GM18499 (cell line): ENCODE measurements around the gene DEFB131B.
"Not testable (repeated sequence)": the region's sequence is repeated elsewhere in the genome, so short reads cannot be mapped to it uniquely, and the experiment has no call there.

Experiments used
- ATAC-seq: cut with Tn5 transposase; IDR thresholded peaks from one replicate; pipeline ENCODE4 v1.9.1; 2021; ENCODE audit warnings: moderate number of reproducible peaks; ENCODE audit not compliant: insufficient read depth, unreplicated experiment

The DEFB131B gene

GRCh38 chr11:71878059-71878458, at the start of gene DEFB131B:
TSS of gene DEFB131B (plus strand) at chr11:71878453. CDS start at chr11:71878453, 0 bp downstream.
- ATAC-seq, result not testable (repeated sequence)

GRCh38 chr11:71829247-71829646, 49.0 kb upstream of the DEFB131B start:
- not testable (repeated sequence) for ATAC-seq

- not testable (repeated sequence) for ATAC-seq
Observed at GRCh38 chr11:71829686-71830085, 48.6 kb upstream of the DEFB131B start.

- ATAC-seq, result not testable (repeated sequence)
Observed at GRCh38 chr11:71832811-71833210, 45.4 kb upstream of the DEFB131B start, which contains the start of gene DEFB108B. TSS of gene DEFB108B (plus strand) at chr11:71833200. CDS start at chr11:71833200, 0 bp downstream.

GRCh38 chr11:71842720-71843119, 35.5 kb upstream of the DEFB131B start:
- not testable (repeated sequence) for ATAC-seq

GRCh38 chr11:71843355-71843754, 34.9 kb upstream of the DEFB131B start:
- ATAC-seq, result not testable (repeated sequence)

GRCh38 chr11:71843858-71844257, 34.4 kb upstream of the DEFB131B start:
- ATAC-seq, result no peak

- not testable (repeated sequence) for ATAC-seq
Observed at GRCh38 chr11:71853895-71854294, 24.4 kb upstream of the DEFB131B start.

GRCh38 chr11:71855880-71856279, 22.4 kb upstream of the DEFB131B start:
- ATAC-seq, result not testable (repeated sequence)

- not testable (repeated sequence) for ATAC-seq
Observed at GRCh38 chr11:71860835-71861234, 17.4 kb upstream of the DEFB131B start.

- ATAC-seq, result not testable (repeated sequence)
Observed at GRCh38 chr11:71863978-71864627, 14.2 kb upstream of the DEFB131B start.

GRCh38 chr11:71867209-71867608, 11.0 kb upstream of the DEFB131B start:
- ATAC-seq, result not testable (repeated sequence)

- not testable (repeated sequence) for ATAC-seq
Observed at GRCh38 chr11:71869931-71870330, 8.3 kb upstream of the DEFB131B start.

- not testable (repeated sequence) for ATAC-seq
Observed at GRCh38 chr11:71870661-71871060, 7.6 kb upstream of the DEFB131B start.

GRCh38 chr11:71876262-71876661, 2.0 kb upstream of the DEFB131B start:
- not testable (repeated sequence) for ATAC-seq

GRCh38 chr11:71885806-71886205, 7.6 kb downstream of the DEFB131B start:
- not testable (repeated sequence) for ATAC-seq

GRCh38 chr11:71888335-71889010, 10.2 kb downstream of the DEFB131B start:
- not testable (repeated sequence) for ATAC-seq

GRCh38 chr11:71889181-71889872, 11.1 kb downstream of the DEFB131B start:
- ATAC-seq, result not testable (repeated sequence)

- no peak for ATAC-seq
Observed at GRCh38 chr11:71895961-71896360, 17.7 kb downstream of the DEFB131B start.

- ATAC-seq, result not testable (repeated sequence)
Observed at GRCh38 chr11:71901137-71901536, 22.9 kb downstream of the DEFB131B start.

- ATAC-seq, result no peak
Observed at GRCh38 chr11:71908218-71908617, 30.0 kb downstream of the DEFB131B start.
